Fibroblast of skin of scalp (primary cell): ENCODE data around the gene PEX14.

Experiments
- DNase-seq: peaks from one replicate; pipeline ENCODE4 v3.0.0-alpha.2; 2013

Gene PEX14

GRCh38 chr1:10549904-10550664 is 75.3 kb downstream of the PEX14 start:
- no peak for DNase-seq

GRCh38 chr1:10553118-10553517 is 78.4 kb downstream of the PEX14 start:
- no peak for DNase-seq

GRCh38 chr1:10555635-10556429 is 81.1 kb downstream of the PEX14 start:
- no peak for DNase-seq

DNA sequence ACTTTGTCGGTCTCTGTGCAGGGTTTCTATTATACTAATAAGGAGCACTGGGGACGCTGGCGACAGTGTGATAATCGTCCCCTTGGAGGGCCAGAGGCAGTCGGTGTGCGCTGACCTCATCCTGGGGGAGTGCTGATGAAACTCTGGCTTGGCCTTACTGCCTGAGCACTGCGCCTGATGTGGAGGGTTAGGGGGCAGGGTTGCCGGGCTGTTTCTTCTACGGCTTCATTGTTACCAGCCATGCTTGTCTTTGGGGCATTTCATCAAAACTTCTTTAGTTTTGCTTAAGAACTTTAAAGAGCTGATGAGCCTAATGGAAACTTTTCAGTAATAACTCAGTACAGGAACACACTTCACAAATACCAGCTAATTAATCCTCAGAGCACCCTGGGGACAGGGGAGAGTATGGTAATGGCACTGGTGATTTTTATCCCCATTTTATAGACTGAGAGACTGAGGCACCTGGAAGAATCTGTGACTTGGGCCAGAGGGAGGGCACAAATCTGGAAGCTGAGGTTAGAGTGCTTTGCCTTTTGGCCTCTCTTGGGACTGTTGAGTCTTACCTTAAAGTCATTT is 81.8 kb downstream of the PEX14 start:
- DNase-seq = no peak

DNA sequence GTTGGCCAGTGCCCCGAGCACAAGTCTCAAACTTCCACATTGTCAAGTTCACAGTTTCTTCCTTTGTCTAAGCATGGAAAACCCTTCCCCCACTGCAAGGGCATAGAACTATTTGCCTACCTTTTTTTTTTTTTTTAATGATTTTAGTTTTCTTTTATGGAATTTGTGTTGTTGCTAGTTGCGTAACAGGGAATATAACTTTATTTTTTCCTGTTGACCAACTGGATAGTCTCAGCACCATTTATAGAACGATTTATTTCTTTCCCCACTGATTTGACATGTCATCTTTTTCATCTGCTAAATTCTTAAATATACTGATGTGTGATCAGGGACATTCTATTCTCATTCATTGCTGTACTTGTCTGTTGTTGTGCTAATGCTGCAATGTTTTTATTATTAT is 83.0 kb downstream of the PEX14 start:
- no peak for DNase-seq

- no peak for DNase-seq
Observed at GRCh38 chr1:10559386-10559785, 84.6 kb downstream of the PEX14 start.

DNA sequence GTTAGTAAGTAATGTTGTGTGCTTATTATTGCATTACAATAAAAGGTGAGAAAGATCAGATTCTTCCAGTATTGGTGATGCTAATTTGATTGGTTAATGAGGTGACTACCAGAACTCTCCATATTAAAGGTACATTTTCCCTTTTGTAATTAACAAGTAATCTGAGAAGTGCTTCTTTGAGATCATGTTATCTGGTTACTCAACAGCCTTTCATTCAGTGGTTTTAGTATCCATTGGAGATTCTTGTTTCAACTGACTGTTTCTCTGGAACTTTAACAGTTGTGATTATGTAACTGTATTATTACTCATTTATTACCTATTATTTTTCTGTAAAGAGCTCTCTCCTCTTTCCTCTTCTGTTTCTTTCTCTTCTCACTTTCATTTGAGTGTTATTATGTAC is 86.7 kb downstream of the PEX14 start:
- no peak for DNase-seq

DNA sequence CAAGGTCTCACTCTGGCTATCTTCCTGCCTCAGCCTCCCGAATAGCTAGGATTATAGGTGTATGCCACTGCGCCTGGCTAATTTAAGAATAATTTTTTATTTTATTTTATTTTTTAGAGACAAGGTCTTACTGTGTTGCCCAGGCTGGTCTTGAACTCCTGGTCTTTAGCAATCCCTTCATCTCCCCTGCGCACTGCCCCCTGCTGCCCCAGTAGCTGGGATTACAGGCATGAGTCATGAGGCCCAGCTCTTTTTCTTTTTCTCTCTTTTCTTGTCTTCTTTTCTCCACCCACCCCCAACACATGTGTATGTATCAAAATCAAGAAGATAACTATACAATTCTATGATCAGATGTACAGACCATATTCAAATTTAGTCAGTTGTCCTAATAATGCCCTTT is 87.2 kb downstream of the PEX14 start:
- no peak for DNase-seq

DNA sequence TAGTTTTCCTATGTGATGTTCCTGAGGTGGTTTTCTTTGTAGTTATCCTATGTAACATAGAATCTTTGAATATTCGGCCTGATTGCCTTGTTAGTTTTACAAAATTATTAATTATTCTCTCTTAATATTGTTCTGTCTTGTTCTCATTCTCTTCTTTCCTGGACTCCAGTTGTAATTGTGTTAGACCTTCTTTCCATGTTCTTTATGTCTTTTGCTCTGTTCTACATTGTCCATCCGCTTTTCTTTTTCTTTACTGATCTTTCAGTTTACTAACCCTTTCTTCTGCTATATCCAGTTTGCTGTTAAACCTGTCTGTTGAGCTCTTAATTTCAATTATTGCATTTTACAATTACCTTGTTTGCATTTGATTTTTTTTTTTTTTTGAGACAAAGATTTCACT is 89.3 kb downstream of the PEX14 start:
- DNase-seq = no peak

GRCh38 chr1:10569531-10569930 is 94.8 kb downstream of the PEX14 start:
- DNase-seq = no peak

DNA sequence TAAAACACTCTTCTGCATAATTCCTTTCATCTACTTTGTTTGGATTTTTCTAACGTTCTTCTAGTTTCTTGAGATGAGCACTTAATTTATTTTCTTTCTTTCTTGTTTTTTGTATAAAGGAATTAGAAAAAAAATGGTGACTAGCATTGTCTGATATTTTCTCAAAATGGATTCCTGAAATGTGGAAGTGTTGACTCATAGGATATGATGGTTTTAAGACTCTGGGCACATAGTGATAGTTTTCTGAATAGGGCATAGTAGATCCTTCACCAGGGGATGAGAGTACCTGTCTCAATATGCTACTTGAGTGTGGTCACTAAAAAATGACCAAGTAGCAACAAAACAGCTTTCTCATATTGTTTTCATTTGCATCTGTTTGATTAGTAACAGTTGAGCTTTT is 100.9 kb downstream of the PEX14 start:
- peak; percentile 77 for DNase-seq

DNA sequence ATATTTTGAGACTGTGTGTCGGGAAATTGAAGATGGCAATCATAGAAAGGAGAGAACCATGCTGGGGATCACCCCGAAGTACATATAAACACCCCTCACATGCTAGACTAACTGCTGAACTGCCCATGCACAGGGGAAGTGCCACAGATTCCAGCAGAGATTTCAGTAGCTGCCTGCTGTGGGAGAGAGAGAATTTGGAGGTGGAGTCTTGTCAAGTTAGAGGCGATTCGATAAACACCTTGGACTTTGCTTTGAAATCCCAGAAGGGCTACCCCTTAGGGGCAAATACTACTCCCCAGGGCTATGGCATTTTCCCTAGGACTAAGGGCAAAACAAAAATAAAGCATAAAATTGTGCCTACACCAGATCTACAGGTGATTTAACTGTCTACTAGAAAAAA is 103.3 kb downstream of the PEX14 start:
- no peak for DNase-seq

- DNase-seq = no peak
Observed at GRCh38 chr1:10583641-10584040, 108.9 kb downstream of the PEX14 start.

- no peak for DNase-seq
Observed at GRCh38 chr1:10585242-10585641, 110.5 kb downstream of the PEX14 start.

GRCh38 chr1:10586125-10586524 is 111.4 kb downstream of the PEX14 start:
- DNase-seq = no peak

GRCh38 chr1:10588640-10589039 is 113.9 kb downstream of the PEX14 start:
- DNase-seq = no peak

DNA sequence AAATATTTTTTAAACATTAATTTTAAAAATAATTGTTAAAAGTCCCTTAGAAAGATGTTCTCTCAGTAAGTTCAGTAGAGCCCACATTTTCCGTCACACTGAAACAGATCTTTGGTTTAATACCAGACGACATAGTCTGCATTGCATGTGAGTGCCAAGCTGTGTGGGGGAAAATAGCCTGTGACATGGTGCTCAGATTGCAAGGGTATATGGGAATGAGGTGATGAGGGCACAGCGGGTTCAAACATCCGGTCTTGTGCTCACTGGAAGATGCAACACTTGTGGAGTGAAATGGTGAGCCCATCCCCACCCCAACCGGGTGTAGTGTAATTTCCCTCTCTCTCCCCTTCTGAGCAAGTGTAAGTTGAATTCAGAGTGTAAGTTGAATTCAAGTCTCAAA is 114.3 kb downstream of the PEX14 start:
- DNase-seq = no peak

DNA sequence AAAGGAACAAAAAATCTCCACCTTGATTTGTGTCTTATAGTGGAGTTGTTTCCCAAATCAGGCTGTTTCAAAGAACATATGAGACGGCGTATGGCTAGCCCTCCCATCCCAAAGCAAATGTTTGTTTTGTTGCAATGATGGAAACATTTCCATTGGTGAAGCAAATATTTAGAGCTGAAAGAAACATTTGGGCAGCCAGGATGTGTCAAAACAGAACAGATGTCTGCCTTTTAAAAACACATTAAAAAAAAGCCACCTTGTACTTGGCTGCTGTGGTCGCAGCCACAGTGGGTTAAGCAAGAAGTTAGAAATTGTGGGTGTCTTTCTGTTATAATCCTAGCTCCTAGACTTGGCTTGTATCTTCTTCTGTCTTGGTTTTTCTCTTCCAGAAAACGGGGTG is 116.3 kb downstream of the PEX14 start:
- DNase-seq = no peak

DNA sequence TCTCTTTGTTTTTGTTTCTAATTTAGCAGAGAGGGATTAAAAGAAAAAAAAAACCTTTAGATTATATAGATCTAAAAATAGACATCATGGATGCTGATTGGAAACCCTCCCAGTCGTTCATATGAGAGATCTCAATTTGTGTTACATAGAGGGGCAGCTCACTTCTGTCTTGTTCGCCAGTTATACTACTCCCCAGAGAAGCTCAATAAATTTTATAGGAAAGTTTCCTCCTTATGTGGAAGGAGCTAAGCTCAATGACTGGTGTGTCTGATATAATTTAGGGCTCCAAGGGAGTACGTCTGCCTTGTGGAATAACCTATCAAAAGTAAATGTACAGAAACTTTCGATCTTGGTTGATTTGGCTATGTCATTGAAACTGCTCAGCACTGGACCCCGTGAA is 117.6 kb downstream of the PEX14 start:
- DNase-seq = no peak

GRCh38 chr1:10593750-10594149 is 119.0 kb downstream of the PEX14 start:
- no peak for DNase-seq

DNA sequence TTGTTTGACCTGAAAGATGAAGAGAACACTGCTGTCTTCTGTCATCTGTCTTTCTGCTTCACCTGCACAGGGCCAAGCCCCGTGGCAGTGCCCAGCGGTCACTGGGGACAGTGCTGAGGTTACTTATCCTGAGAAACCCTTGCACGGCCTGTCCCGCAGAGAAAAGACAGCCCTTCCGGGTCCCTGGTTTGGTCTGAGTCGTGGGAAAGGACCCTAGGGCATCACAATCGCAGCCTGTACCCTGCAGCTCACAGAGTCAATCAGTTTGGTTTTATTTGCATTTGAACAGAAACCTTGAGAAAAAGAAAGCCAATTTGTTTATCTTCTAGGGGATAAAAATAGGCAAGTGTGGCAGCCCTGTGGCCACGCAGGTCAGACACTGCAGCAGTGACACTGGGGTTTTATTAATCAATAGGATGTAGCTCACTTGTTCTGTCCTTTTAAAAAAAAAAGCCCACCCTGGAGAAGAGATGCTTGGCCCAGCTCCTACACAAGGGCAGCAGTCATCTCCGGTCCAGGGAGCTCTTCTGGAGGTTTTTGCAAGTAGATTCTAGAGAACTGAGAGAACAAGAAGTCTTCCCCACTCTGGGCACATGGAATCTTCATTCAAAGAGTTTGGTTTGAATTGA is 120.0 kb downstream of the PEX14 start:
- no peak for DNase-seq

GRCh38 chr1:10596780-10597179 is 122.0 kb downstream of the PEX14 start:
- no peak for DNase-seq
